Measurements from ENCODE around the gene BCL11B. TPM values are rescaled to one million over a fixed set of nuclear protein-coding genes. Genes with fewer than 3 reads are reported as not detected.
A peak's percentile ranks its signal among the peaks of the same experiment; 100 is the strongest.

Gene BCL11B
- total and polyA plus RNA-seq, 11 donors: 0.04 to 2.1 (median 0.15) TPM; not detected in 3

- Histone ChIP-seq H3K36me3 (no peaks in the 10 kb centered on the region), H3K27me3 (peaks cover 0 to 8% (median 0%) of the 10 kb centered on the region in 9 donors), H3K9me3 (no peaks in the 10 kb centered on the region), H3K4me1 (peaks cover 0 to 25% (median 14%) of the 10 kb centered on the region in 12 donors), H3K4me3 (no peak overlapping the region), H3K27ac (no peak overlapping the region)
- 92 to 94% (median 94%) methylated on average over 6 to 7 of the region's 7 CpGs for WGBS, 4 donors
- intact Hi-C loops (cut with DNase I): no loop called here
- no peak for ATAC-seq
- TF ChIP-seq CTCF (IDR thresholded peaks at IDR 0.05) (no peak), POLR2A (IDR thresholded peaks at IDR 0.05) (no peak)
- DNase-seq: peak in 1 of 5 donors; percentile 7
Measured at GRCh38 chr14:99194136-99194535, 77.9 kb downstream of the BCL11B start.

- TF ChIP-seq POLR2A (IDR thresholded peaks at IDR 0.05): no peak
- no peak for TF ChIP-seq CTCF (IDR thresholded peaks at IDR 0.05)
- Histone ChIP-seq H3K4me1 (peaks cover 0 to 25% (median 14%) of the 10 kb centered on the region in 12 donors), H3K4me3 (peak overlapping the region in 2 of 12 donors; percentile 38 to 53), H3K36me3 (no peaks in the 10 kb centered on the region), H3K27me3 (peaks cover 0 to 4% (median 0%) of the 10 kb centered on the region in 9 donors), H3K9me3 (no peaks in the 10 kb centered on the region), H3K27ac (no peak overlapping the region)
- intact Hi-C loops (cut with DNase I): no loop called here
- DNase-seq (no peak), ATAC-seq (no peak)
- WGBS, 4 donors: 58 to 63% (median 62%) methylated on average over 6 of the region's 6 CpGs
Measured at GRCh38 chr14:99192830-99193229, 79.2 kb downstream of the BCL11B start.

GRCh38 chr14:99192028-99192621 is 79.9 kb downstream of the BCL11B start:
- intact Hi-C loops (cut with DNase I): no loop called here
- WGBS, 4 donors: 24 to 39% (median 32%) methylated on average over 26 of the region's 26 CpGs
- TF ChIP-seq POLR2A (IDR thresholded peaks at IDR 0.05) (no peak), CTCF (IDR thresholded peaks at IDR 0.05) (no peak)
- H3K27ac ChIP-seq: peak overlapping the region in 5 of 12 donors; percentile 24 to 57 (median 42)
- peak in 4 of 5 donors; percentile 38 to 69 (median 58) for DNase-seq
- peaks cover 0 to 25% (median 14%) of the 10 kb centered on the region in 12 donors for H3K4me1 ChIP-seq
- peak; percentile 83 to 93 (median 90) for ATAC-seq
- H3K9me3 ChIP-seq: no peaks in the 10 kb centered on the region
- H3K27me3 ChIP-seq: peaks cover 0 to 4% (median 0%) of the 10 kb centered on the region in 9 donors
- H3K36me3 ChIP-seq: no peaks in the 10 kb centered on the region
- peak overlapping the region in 11 of 12 donors; percentile 12 to 53 (median 38) for H3K4me3 ChIP-seq

DNA sequence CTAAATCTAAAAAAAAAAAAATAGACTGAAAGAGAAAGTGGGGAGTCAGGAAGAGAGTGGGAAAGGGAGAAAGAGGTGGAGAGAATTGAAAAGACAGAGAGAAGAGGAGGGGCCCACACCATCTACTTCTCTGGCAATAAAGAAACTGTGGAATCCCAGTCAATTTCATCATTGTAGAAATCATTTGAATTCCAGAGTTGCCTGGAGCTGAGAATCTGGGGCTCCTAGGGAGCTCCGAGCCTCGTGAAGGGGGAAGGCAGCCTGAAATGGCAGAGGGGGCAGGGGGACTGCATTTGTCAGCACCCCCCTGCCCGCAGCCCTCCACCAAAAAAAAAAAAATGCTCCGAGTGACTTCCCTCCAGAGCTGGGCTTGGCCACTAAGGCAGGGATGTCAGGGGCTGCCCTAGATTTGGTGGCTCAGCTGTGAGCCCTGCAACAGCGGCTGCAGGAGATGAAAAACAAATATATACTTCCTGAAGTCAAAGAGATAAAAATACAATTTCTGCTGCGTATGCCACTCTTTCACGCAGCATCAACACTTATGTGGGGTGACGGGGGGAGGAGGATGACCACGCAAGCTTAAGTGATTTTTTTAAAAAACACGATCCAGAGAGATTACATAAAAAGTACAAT is 80.5 kb downstream of the BCL11B start:
- Histone ChIP-seq H3K9me3 (no peaks in the 10 kb centered on the region), H3K4me3 (peak overlapping the region in 11 of 12 donors; percentile 12 to 53 (median 38)), H3K27ac (peak overlapping the region in 5 of 12 donors; percentile 24 to 57 (median 42)), H3K36me3 (no peaks in the 10 kb centered on the region), H3K4me1 (peaks cover 0 to 25% (median 14%) of the 10 kb centered on the region in 12 donors), H3K27me3 (peaks cover 0 to 4% (median 0%) of the 10 kb centered on the region in 9 donors)
- DNase-seq (no peak), ATAC-seq (peak in 2 of 4 donors; percentile 13 to 24)
- WGBS, 4 donors: 21 to 30% (median 23%) methylated on average over 10 of the region's 10 CpGs
- intact Hi-C loops (cut with DNase I): no loop called here
- no peak for TF ChIP-seq CTCF (IDR thresholded peaks at IDR 0.05)
- TF ChIP-seq POLR2A (IDR thresholded peaks at IDR 0.05): no peak
